Stimulated activated CD4-positive, alpha-beta T cell treated with anti-CD3 and anti-CD28 coated beads, Interleukin-4, amount 100 ng/mL, for 1 hour (primary cell): ENCODE results near the gene OR1K1.
"Not testable (repeated sequence)": the region's sequence is repeated elsewhere in the genome, so short reads cannot be mapped to it uniquely, and the experiment has no call there.

ENCODE experiments used
- DNase-seq: peaks from one replicate; pipeline ENCODE4 v3.0.0-alpha.2; 2020

OR1K1 gene

DNA sequence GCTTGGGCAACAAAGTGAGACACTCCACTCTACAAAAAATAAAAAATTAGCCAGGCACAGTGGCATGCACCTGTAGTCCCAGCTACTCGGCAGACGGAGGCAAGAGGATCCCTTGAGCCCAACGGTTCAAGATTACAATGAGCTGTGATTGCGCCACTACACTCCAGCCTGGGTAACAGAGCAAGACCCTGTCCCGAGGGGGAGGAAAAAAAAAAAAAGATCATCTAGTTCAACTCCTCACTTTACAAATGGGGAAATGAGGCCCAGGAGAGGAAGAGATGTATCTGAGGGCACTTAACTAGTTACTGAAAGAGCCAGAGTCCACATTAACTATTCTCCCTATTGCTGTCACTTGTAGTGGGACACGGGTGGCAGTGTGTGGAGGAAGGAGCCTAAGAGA lies 14.6 kb downstream of the OR1K1 start:
- DNase-seq, result no peak

DNA sequence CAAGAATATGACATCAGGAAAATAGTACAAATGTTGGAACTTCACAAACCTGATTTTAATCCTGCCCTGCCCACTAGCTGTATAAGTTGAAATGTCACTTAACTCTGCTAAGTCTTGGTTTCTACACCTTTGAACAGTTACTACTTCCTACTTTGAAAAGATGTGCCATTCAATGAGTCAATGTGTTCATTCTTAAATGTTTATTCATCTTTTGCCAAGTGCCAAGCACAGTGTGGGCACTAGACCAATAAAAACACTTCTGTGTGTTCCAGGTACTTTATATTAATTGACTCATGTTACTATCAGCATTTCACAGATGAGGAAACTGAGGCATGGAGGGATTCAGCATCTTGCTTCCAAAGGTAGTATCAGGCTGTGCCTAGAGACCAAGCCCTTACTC lies 15.6 kb downstream of the OR1K1 start:
- no peak for DNase-seq

- peak; percentile 25 for DNase-seq
Observed at GRCh38 chr9:122816163-122816867, 16.4 kb downstream of the OR1K1 start.

- no peak for DNase-seq
Observed at GRCh38 chr9:122819326-122819725, 19.4 kb downstream of the OR1K1 start.

GRCh38 chr9:122819791-122820489 lies 20.0 kb downstream of the OR1K1 start:
- no peak for DNase-seq

DNA sequence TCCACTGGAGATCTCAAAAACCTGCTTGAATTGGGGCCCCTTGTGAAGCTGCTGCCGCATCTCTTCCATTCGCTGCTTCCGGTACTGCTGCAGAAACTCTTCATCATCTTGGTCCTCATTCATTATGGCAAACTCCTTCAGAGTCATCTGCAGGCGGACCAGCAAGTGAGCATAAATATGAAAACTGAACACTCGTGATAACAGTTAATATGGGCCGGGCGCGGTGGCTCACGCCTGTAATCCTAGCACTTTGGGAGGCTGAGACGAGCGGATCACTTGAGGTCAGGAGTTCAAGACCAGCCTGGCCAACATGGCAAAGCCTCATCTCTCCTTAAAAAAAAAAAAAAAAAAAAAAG lies 20.5 kb downstream of the OR1K1 start:
- no peak for DNase-seq

GRCh38 chr9:122821278-122821943 lies 21.5 kb downstream of the OR1K1 start:
- no peak for DNase-seq

DNA sequence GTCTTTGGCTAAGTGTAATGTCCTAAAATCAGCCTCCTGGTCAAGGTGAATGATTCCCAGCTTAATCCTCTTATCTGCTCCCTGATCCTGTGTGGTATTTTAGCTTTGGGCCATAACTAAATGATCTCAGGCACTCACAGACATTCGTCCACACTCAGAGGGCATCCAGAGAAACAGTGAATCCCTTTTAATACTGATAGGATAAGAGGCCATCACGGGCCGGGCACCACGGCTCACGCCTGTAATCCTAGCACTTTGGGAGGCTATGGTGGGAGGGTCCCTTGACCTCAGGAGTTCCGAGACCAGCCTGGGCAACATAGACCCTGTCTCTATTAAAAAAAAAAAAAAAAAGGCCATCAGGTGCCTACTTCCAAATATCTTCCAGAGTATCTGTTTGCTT lies 22.1 kb downstream of the OR1K1 start:
- no peak for DNase-seq

- no peak for DNase-seq
Observed at GRCh38 chr9:122822938-122823337, 23.0 kb downstream of the OR1K1 start.

GRCh38 chr9:122827761-122828093 lies 27.8 kb downstream of the OR1K1 start:
- no peak for DNase-seq

GRCh38 chr9:122828965-122829284 lies 29.0 kb downstream of the OR1K1 start:
- not testable (repeated sequence) for DNase-seq

DNA sequence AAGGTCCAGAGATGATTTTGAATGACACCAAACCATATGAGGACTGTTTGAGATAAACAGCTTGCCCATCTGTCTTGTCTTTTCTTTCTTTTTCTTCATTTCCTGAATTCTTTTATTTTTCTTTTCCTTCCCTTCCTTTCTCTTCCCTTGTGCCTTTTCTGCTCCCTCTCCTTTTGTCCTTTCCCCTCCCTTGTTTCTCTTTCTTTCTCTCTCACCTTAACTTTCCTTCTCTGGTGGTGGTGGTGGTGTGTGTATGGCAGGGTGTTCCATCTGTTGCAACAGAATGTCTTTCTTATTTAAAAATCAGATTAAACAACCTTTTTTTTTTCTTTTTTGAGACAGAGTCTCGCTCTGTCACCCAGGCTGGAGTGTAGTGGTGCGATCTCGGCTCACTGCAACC lies 32.3 kb downstream of the OR1K1 start:
- no peak for DNase-seq

- DNase-seq, result peak; percentile 13
Observed at GRCh38 chr9:122835313-122835731, 35.4 kb downstream of the OR1K1 start.

DNA sequence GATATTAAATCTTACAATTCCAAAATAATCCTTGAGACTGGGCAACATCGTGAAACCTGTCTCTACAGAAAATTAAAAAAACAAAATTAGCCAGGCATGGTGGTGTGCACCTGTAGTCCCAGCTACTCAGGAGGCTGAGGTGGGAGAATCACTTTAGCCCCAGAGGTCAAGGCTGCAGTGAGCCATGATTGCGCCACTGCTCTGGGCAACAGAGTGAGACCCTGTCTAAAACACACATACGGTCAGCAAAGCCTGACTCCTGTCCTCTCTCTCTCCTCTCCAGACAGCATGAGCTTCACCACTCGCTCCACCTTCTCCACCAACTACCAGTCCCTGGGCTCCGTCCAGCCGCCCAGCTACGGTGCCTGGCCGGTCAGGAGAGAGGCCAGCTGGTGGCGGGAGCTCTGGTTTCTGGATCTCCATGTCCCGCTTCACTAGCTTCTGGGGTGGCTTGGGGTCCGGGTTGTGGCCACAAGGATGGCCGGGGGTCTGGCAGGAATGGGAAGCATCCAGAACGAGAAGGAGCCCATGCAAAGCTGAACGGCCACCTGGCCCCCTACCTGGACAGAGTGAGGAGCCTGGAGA lies 37.4 kb downstream of the OR1K1 start:
- DNase-seq, result no peak

DNA sequence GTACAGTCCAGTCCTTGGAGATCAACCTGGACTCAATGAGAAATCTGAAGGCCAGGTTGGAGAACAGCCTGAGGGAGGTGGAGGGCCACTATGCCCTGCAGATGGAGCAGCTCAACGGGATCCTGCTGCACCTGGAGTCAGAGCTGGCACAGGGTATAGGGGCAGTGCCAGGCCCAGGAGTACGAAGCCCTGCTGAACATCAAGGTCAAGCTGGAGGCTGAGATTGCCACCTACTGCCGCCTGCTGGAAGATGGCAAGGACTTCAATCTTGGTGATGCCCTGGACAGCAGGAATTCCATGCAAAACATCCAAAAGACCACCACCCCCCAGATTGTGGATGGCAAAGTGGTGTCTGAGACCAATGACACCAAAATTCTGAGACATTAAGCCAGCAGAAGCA lies 38.5 kb downstream of the OR1K1 start:
- DNase-seq, result not testable (repeated sequence)

DNA sequence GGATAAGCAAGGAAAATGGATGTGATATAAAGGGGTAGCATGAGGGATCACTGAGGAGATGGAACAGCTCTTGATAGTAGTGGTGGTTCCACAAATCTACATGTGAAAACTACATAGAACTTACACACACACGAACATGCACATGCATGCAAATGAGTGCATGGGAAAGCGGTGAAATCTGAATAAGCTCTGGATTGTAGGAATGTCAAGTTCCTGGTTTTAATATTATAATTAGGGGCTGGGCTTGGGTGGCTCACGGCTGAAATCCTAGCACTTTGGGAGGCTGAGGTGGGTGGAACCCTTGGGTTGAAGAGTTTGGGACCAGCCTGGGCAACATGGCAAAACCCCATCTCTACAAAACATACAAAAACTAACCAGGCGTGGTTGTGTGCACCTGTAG lies 41.6 kb downstream of the OR1K1 start:
- DNase-seq, result no peak

DNA sequence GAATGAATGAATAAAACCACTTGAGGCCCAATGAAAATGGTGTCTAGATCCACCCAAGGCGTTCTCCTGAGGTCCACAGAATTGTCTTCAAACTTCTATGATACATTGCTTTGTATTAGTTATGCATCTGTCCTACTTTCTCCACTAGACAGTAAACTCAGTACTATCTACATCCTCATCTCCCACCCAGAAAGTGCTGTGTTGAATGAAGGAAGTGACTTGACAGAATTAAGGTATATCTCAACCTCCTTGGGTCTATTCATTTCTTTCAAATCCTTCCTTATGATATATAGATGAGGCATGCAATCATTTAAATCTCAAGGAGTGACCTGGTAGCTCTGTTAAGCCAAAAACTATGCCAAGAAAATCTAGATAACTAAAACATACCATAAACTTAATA lies 44.2 kb downstream of the OR1K1 start:
- DNase-seq, result no peak

DNA sequence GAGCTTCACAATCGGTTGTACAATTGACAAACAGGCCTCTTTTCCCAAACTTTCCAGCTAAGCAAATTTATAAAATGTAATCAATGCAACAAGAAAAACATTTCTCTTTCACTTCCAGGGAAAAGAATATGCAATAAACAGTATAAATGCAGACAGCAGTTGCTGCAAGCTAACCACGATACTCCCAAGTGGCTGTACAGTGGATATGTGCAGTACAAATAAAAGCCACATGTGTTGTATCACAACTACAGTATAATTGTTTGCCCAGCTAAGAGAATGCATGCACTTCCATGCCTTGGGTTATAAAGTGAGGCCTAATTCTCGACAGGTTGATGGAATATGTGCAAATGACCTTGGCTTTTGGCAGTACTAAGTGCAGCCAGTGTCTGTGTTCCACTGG lies 45.2 kb downstream of the OR1K1 start:
- DNase-seq, result no peak

GRCh38 chr9:122846371-122846940 lies 46.5 kb downstream of the OR1K1 start:
- DNase-seq, result no peak

- DNase-seq, result no peak
Observed at GRCh38 chr9:122848256-122848943, 48.5 kb downstream of the OR1K1 start.
